GM12874 (cell line): ENCODE measurements around the gene DPEP2NB.
A peak's percentile ranks its signal among the peaks of the same experiment; 100 is the strongest.

Experiments used
- TF ChIP-seq, protein P1 (sequence below): IDR thresholded peaks from 2 replicates; pipeline ENCODE4 v1.5.1; 2011; ENCODE audit warnings: low read depth, mild to moderate bottlenecking, control low read depth, low read length, moderate library complexity; ENCODE audit not compliant: insufficient read depth

Gene DPEP2NB, protein sequence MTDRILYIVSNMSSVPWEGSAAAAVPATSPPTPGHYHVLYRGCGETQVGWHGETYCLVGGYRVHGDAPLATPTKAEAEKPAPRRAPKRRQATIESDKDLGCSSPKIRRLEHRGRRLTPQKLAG

DNA sequence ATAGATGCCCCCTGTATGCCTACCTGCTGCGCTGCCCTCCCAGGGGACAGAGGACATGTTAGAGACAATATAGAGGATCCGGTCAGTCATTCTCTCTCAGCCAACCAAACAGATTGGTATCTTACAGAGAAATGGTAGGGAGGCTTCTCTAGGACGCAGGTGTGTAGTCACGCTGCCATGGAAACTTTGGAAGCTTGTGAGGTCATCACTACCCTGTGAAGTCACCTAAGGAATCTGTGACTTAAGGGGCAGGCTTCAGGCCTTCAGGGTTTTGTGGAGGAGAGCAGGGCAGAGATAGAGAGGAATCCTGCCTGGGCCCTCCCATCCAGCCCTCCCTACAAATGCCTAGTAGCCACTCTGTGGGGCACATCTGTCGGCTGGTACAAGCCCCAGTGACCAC lies at the start of gene DPEP2NB:
TSS of gene DPEP2NB (minus strand) at position 231 of the 400 bp plus-strand sequence. CDS start at position 90, 141 bp downstream.
- TF ChIP-seq, protein P1, sequence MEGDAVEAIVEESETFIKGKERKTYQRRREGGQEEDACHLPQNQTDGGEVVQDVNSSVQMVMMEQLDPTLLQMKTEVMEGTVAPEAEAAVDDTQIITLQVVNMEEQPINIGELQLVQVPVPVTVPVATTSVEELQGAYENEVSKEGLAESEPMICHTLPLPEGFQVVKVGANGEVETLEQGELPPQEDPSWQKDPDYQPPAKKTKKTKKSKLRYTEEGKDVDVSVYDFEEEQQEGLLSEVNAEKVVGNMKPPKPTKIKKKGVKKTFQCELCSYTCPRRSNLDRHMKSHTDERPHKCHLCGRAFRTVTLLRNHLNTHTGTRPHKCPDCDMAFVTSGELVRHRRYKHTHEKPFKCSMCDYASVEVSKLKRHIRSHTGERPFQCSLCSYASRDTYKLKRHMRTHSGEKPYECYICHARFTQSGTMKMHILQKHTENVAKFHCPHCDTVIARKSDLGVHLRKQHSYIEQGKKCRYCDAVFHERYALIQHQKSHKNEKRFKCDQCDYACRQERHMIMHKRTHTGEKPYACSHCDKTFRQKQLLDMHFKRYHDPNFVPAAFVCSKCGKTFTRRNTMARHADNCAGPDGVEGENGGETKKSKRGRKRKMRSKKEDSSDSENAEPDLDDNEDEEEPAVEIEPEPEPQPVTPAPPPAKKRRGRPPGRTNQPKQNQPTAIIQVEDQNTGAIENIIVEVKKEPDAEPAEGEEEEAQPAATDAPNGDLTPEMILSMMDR: no peak

DNA sequence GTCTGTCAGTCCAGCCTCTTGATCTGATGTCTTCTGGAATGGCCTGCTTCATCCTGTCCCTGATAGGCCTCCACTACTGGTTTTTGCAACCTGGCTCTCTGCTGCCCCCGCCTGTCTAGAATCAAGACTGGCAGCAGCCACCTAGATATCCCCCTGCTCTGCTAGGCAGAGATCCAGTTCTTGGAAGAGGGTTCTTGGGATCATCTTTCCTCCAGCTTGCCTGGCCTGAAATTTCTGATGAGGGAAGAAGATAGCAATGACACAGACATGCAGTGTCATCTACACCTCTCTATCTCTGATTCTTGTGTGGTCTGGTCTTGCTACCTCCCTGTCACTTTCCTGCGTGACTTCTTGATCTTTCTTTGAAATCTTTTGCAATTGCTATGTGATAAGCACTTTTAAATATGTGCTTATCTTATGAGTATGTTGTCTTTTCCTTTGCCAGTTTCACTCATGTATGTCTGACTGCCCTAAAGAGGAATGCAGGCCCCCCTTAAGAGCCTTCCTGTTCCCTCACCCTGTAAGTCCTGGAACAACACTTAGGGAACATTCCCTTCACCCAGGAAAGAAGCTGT lies 49.2 kb upstream of the DPEP2NB start:
- TF ChIP-seq, protein P1: peak; percentile 80

DNA sequence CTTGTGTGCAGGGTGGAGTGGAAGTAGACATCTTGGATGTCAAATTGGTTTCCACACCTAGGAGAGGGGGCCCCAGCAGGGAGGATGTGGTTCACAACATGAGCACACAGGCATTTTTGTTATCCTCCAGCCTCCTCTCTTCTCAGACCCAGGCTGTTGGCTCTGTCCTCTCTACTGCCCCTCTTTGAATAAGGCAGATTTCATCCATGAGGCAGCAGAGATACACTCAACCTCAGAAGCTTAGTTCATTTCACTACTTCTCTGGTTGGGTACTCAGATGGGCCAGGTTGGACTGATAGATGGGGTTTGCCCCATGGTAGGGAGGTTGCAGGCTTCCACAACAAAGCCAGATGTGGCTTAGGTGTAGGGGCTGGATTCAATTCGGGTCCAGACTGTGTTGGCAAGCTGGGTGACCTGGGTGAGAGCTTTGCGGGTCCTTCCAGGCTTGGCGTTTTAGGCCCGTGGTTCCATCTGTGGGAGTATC lies 47.2 kb upstream of the DPEP2NB start:
- TF ChIP-seq, protein P1: no peak

DNA sequence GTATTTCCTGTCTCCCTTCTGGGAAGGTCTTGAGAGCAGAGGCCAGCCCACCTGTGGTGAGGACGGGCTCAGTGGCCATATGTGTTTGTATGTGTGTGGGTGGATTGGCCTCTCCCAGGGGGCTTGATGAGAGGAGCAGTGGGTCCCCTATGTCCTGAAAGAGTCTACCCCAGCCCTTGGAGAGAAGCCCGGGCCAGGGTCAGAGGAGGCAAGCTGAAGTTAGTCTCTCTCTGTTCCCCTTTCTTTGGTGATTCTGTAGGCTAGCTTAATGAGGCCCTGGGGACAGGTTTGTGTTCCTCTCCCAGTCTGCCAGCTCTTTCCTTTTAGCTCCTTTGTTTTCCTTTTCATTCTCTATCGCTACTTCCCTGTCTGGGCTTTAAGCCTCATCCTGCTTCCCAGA lies 45.7 kb upstream of the DPEP2NB start:
- TF ChIP-seq, protein P1: no peak

DNA sequence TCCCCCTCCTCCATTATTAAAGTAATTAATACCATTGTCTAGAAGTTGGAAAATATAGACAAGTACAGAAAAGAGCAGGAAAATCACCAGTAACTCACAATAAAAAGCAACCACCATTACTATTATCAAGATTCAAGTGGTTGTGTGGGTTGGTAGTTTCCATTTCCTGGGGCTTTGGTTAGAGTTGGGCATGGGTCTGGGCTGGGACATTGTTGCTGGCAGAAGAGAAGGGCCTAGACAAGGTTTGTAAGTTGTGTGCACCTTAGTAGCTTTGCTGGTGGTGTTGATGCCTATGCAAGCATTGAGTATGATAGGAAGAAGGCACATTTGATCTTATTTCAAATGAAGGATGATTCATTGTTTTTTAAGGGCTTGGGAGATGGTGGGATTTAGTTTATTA lies 44.1 kb upstream of the DPEP2NB start:
- TF ChIP-seq, protein P1: no peak

DNA sequence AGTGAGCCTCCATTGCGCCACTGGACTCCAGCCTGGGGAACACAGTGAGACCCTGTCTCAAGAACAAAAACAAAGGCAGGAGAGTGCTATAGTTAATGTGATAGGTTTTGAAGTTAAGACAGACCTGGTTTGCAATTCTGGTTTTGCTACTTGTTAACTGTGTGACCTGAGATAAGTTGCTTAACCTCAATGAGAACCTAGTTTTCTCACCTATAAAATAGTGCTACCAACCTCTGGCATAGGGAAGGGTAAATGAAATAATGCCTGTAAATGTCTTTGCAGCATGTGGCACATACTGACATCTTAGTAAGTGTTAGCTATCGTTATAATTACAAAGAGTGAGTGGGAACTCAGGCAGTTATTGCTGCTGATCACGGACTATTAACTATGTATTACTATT lies 39.7 kb upstream of the DPEP2NB start:
- TF ChIP-seq, protein P1: no peak

DNA sequence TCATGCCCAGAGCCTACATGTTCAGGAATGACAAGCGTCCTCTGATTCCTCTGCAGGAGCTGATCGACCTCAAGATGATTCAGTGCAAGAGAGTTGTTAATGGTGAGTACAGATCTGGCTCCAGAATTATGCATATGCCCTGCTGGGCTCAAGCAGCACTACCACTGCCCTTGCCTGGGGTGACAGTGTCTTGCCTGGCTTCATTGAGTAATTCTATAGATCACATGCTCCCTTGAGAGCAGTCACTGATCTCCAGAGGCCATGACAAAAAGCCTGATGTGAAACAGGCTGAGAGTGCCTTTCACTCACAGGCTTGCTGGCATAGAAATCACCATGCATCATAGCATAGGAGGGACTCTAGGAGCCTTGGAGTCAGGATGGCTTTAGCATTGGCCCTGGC lies 33.7 kb upstream of the DPEP2NB start:
- TF ChIP-seq, protein P1: no peak
